CD4-positive, alpha-beta T cell treated with Interleukin-4 for 1 hour (primary cell): ENCODE measurements around the gene SPCS3.
"Not testable (repeated sequence)": the region's sequence is repeated elsewhere in the genome, so short reads cannot be mapped to it uniquely, and the experiment has no call there.

Source experiments
- DNase-seq, 2 donors: peaks; one replicate each; pipeline ENCODE4 v3.0.0-alpha.2; 2020 to 2022

Gene SPCS3

GRCh38 chr4:176319704-176320339, at the start of gene SPCS3:
SPCS3 (plus strand) TSS chr4:176319966; CDS start chr4:176320077, 111 bp downstream.
- peak; percentile 94 for DNase-seq

- DNase-seq, result no peak
These were observed 49.1 kb upstream of the SPCS3 start for GRCh38 chr4:176270669-176271068.

- no peak for DNase-seq
These were observed 48.0 kb upstream of the SPCS3 start for GRCh38 chr4:176271749-176272148.

GRCh38 chr4:176272799-176273198, 47.0 kb upstream of the SPCS3 start:
- no peak for DNase-seq

- DNase-seq, result no peak
These were observed 46.0 kb upstream of the SPCS3 start for GRCh38 chr4:176273736-176274135.

GRCh38 chr4:176274441-176274840, 45.3 kb upstream of the SPCS3 start:
- no peak for DNase-seq

GRCh38 chr4:176276710-176277109, 43.1 kb upstream of the SPCS3 start:
- no peak for DNase-seq

GRCh38 chr4:176277162-176277904, 42.4 kb upstream of the SPCS3 start:
- peak in 1 of 2 donors; percentile 5 for DNase-seq

- not testable (repeated sequence) for DNase-seq
These were observed 40.2 kb upstream of the SPCS3 start for GRCh38 chr4:176279560-176279959.

- no peak for DNase-seq
These were observed 33.0 kb upstream of the SPCS3 start for GRCh38 chr4:176286728-176287127.

GRCh38 chr4:176287546-176287945, 32.2 kb upstream of the SPCS3 start:
- DNase-seq, result no peak

GRCh38 chr4:176288020-176288419, 31.7 kb upstream of the SPCS3 start:
- no peak for DNase-seq

GRCh38 chr4:176289561-176289960, 30.2 kb upstream of the SPCS3 start:
- no peak for DNase-seq

GRCh38 chr4:176290520-176290919, 29.2 kb upstream of the SPCS3 start:
- no peak for DNase-seq

- no peak for DNase-seq
These were observed 28.0 kb upstream of the SPCS3 start for GRCh38 chr4:176291748-176292147.

GRCh38 chr4:176292920-176293319, 26.8 kb upstream of the SPCS3 start:
- no peak for DNase-seq

GRCh38 chr4:176293660-176294059, 26.1 kb upstream of the SPCS3 start:
- DNase-seq, result no peak

- DNase-seq, result not testable (repeated sequence)
These were observed 23.9 kb upstream of the SPCS3 start for GRCh38 chr4:176295907-176296306.

- no peak for DNase-seq
These were observed 21.1 kb upstream of the SPCS3 start for GRCh38 chr4:176298664-176299063.

GRCh38 chr4:176300036-176300435, 19.7 kb upstream of the SPCS3 start:
- no peak for DNase-seq

- no peak for DNase-seq
These were observed 19.2 kb upstream of the SPCS3 start for GRCh38 chr4:176300565-176300964.

GRCh38 chr4:176302283-176303275, 17.2 kb upstream of the SPCS3 start:
- no peak for DNase-seq

GRCh38 chr4:176303938-176304337, 15.8 kb upstream of the SPCS3 start:
- DNase-seq, result no peak
